AG09309 (cell line): ENCODE data around the gene DDX54.

Experiments
- DNase-seq: peaks from one replicate; pipeline ENCODE4 v3.0.0-alpha.2; 2010; ENCODE audit warnings: low read depth
- H3K4me3 ChIP-seq: 2 replicates; pipeline ENCODE4 v1.5.1; 2011; ENCODE audit warnings: mild to moderate bottlenecking, low read depth, low read length, moderate library complexity; ENCODE audit not compliant: control insufficient read depth
- CTCF ChIP-seq: IDR thresholded peaks from 2 replicates; pipeline ENCODE4 v1.5.1; 2011; ENCODE audit warnings: mild to moderate bottlenecking, low read depth, low read length, inconsistent platforms; ENCODE audit not compliant: insufficient read depth, control insufficient read depth; ENCODE audit errors: missing control alignments

DDX54 gene

DNA sequence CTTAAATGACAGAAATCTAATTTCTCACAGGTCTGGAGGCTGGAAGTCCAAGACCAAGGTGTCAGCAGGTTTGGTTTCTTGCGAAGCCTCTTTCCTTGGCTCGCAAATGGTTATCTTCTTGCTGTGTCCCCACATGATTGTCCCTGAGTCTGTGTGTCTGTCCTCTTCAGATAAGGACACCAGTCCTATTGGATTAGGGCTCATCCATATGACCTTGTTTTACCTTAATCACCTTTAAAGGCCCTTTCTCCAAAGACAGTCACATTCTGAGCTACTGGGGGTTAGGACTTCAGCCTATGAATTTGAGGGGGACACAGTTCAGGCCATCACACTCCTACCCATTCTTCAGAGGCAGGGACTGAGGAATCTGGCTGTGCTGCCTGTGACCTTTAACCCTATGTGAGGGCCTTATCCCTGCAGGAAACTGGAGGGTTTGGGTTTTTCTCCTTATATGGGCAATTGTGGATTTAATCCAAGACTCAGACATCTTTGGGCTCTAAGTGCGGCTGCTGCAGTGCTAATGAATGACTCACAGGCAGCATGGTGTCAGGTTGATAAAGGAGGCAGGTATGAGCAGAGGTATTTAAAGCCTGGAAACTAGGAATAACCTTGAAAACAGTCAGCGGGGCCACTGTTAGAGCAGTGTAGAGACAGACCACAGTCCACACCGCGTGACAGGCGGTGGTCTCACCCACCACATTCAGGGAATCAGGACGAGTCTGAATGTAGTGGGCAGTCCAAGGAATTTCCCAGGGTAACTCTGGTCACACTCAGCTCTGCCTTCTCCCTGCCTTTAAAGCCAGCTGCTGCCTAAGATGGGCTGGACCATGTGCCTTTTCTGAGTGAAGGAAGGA is 46.2 kb upstream of the DDX54 start:
- TF ChIP-seq CTCF = no peak
- DNase-seq = no peak
- no peak overlapping the region for H3K4me3 ChIP-seq

- no peak for TF ChIP-seq CTCF
- H3K4me3 ChIP-seq = no peak overlapping the region
- no peak for DNase-seq
These were observed 45.3 kb upstream of the DDX54 start for GRCh38 chr12:113230315-113231234.

- H3K4me3 ChIP-seq = no peak overlapping the region
- no peak for DNase-seq
- no peak for TF ChIP-seq CTCF
These were observed 43.2 kb upstream of the DDX54 start for GRCh38 chr12:113228394-113229028.

DNA sequence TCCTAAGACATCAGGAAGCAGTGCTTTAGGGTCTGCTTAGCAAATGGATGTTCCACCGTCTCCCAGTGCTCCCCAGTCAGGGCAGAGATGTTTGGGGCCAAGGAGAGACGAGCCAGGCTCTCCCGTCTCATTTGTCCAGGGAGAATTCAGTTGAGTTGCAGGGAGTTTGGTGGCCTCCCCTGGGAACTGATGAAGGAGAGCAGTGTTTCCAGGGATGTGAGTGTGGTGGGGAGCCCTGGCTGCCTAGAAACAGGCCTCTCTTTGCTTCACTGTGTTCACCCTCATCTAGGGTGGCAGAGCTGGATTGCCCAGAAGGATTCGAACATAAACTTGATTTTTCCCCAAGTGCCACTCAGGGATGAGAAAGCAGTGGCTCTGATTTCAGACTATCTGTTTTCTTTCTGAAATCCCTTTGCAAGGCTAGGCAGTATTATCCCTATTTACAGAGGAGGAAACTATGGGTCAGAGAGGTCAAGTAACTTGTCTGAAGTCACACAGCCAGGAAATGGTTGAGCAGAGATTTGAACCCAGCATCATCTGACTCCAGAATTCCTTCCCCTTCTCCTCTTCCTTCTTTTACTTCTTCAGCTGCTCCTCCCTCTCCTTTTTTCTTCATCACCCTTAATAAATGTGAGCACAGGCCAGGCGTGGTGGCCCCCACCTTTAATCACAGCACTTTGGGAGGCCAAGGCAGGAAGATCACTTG is 42.6 kb upstream of the DDX54 start:
- H3K4me3 ChIP-seq = no peak overlapping the region
- DNase-seq = no peak
- TF ChIP-seq CTCF = no peak

DNA sequence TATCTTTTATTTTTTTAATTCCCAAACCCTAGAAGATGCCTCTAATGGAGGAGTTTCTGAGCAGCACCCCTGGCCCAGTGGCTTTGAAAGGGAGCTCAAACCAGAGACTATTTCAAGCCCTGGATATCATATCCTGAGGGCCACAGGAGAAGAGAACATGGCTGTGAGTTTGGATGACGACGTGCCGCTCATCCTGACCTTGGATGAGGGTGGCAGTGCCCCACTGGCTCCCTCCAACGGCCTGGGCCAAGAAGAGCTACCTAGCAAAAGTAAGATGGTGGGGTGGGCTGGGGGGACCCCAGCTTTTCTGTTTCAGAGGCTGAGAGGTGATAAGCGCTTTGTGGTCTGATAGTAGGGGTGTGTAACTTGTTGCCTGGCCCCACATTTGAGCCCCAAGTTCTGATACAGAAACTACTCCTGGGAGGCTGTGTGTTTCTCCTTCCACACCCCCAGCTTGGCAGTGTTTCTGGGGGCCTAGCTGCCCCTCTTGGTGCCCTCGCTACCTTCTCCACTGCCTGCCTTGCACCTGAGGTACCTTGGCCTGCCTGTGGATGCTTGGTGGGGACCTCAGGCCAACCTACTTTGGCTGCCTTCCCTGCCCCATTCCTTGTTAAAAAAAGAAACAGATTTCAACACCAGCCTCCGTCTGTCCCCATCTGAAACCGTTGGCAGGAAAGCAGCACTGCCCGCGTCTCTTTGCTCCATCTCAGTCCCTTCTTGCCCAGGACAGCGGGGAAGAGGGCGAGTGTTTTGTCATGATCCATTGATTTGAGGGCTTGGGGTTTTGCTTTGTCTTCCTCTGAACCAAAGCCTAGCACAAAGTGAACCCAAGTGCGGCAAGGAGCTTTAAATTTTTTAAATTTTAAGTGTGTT is 41.7 kb upstream of the DDX54 start:
- DNase-seq = no peak
- no peak for TF ChIP-seq CTCF
- H3K4me3 ChIP-seq = no peak overlapping the region
